Fibroblast of lung (primary cell): ENCODE results near the gene LEKR1. TPM values are rescaled to one million over a fixed set of nuclear protein-coding genes. Genes with fewer than 3 reads are reported as not detected.

ENCODE experiments used
- DNase-seq, 2 donors: peaks; one replicate each; pipeline versions ENCODE4 v3.0.0 to v3.0.0-alpha.2; 2010; ENCODE audit warnings: low read depth in 2 of 2
- H2AFZ ChIP-seq: 2 replicates; pipeline ENCODE4 v1.5.1; 2012; ENCODE audit warnings: low read length, control low read depth, inconsistent platforms
- H3K27ac ChIP-seq: 2 replicates; pipeline ENCODE4 v1.5.1; 2011; ENCODE audit warnings: low read length, control low read depth; ENCODE audit not compliant: insufficient read depth
- H3K27me3 ChIP-seq: 2 replicates; pipeline ENCODE4 v1.5.1; 2011; ENCODE audit warnings: mild to moderate bottlenecking, low read length; ENCODE audit not compliant: control insufficient read depth, insufficient read depth
- H3K36me3 ChIP-seq: 2 replicates; pipeline ENCODE4 v1.5.1; 2011; ENCODE audit warnings: low read length; ENCODE audit not compliant: control insufficient read depth, insufficient read depth
- H3K4me1 ChIP-seq: 2 replicates; pipeline ENCODE4 v1.5.1; 2011; ENCODE audit warnings: low read length; ENCODE audit not compliant: control insufficient read depth, insufficient read depth; ENCODE audit errors: extremely low read depth
- H3K4me2 ChIP-seq: 2 replicates; pipeline ENCODE4 v1.5.1; 2011; ENCODE audit warnings: low read length, control low read depth; ENCODE audit not compliant: insufficient read depth; ENCODE audit errors: extremely low read depth
- H3K4me3 ChIP-seq, 4 experiments: fragments of 200-600 bp in 1 of 4; sonication (generic) in 1 of 4; replicated peaks in 1 of 4; 2 replicates each; pipeline ENCODE4 v1.5.1; 2011 to 2016; ENCODE audit warnings: low read length in 4 of 4, low read depth in 3 of 4, mild to moderate bottlenecking in 3 of 4, control low read depth in 2 of 4, inconsistent platforms in 1 of 4, mixed read lengths in 1 of 4; ENCODE audit not compliant: insufficient read depth in 1 of 4; ENCODE audit errors: control extremely low read depth in 1 of 4
- H3K79me2 ChIP-seq: 2 replicates; pipeline ENCODE4 v1.5.1; 2012; ENCODE audit warnings: mild to moderate bottlenecking, low read length, inconsistent platforms; ENCODE audit not compliant: control insufficient read depth, insufficient read depth
- H3K9ac ChIP-seq: 2 replicates; pipeline ENCODE4 v1.5.1; 2011; ENCODE audit warnings: mild to moderate bottlenecking, low read length, control low read depth; ENCODE audit not compliant: insufficient read depth
- H3K9me3 ChIP-seq: 2 replicates; pipeline ENCODE4 v1.5.1; 2012; ENCODE audit warnings: low read depth, low read length; ENCODE audit not compliant: control insufficient read depth, insufficient read depth
- H4K20me1 ChIP-seq: 2 replicates; pipeline ENCODE4 v1.5.1; 2011; ENCODE audit warnings: low read length; ENCODE audit not compliant: control insufficient read depth, insufficient read depth; ENCODE audit errors: extremely low read depth
- EZH2 ChIP-seq: IDR thresholded peaks from 2 replicates; pipeline ENCODE4 v1.5.1; 2012; ENCODE audit warnings: low read length, control low read depth, mild to moderate bottlenecking; ENCODE audit errors: missing control alignments
- polyA plus RNA-seq, 2 donors: library from polyadenylated mRNA; depleted of rRNA in 1 of 2; stranded (reverse) in 1 of 2; unstranded in 1 of 2; fragments of >200 nt; gene quantifications; 2 replicates each; pipeline ENCODE4 v1.2.1, GENCODE V29; 2011 to 2012; ENCODE audit warnings: missing spikeins in 1 of 2
- total RNA-seq: library from RNA; depleted of rRNA; stranded (reverse); fragments of >200 nt; gene quantifications from 2 replicates; pipeline ENCODE4 v1.2.1, GENCODE V29; 2014
- TF ChIP-seq, protein P1 (sequence below), 2 donors: IDR thresholded peaks in 1 of 2; conservative IDR thresholded peaks in 1 of 2; 1 replicate in 1 of 2; 2 replicates in 1 of 2; pipeline ENCODE4 v1.5.1; 2011 to 2012; ENCODE audit warnings: low read length in 2 of 2, control low read depth in 1 of 2, inconsistent platforms in 1 of 2, low read depth in 1 of 2, mild to moderate bottlenecking in 1 of 2

LEKR1 gene
- total and polyA plus RNA-seq, 2 donors (not counting 1 experiment from before 2014, with no cell fraction given): 0.28 to 1.3 TPM

DNA sequence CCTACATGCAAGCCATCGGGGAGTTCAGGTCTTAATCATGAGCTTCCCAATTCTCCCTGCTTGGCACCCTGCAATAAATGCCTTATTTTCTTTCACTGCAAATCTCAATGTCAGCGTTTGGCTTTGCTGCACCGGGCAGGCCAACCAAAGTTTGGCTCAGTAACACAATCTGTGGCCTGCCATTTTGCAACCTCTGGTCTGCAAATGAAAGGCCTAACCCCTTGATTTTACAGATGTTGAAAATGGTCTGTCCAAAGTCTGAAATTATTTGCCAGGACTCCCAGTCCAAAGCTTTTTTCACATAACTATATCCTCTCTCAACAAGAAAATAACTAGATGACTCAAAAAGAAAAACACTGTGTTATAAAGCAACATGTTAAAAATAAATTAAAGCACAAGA is 34.0 kb upstream of the LEKR1 start:
- H3K36me3 ChIP-seq: no peaks in the 10 kb centered on the region
- H3K4me2 ChIP-seq: no peak overlapping the region
- no peak overlapping the region for H3K9ac ChIP-seq
- no peaks in the 10 kb centered on the region for H3K79me2 ChIP-seq
- H3K4me3 ChIP-seq: no peak overlapping the region
- no peak overlapping the region for H2AFZ ChIP-seq
- no peak for DNase-seq
- H4K20me1 ChIP-seq: no peaks in the 10 kb centered on the region
- H3K4me1 ChIP-seq: peaks cover 13% of the 10 kb centered on the region
- no peaks in the 10 kb centered on the region for H3K9me3 ChIP-seq
- H3K27ac ChIP-seq: no peak overlapping the region
- no peaks in the 10 kb centered on the region for H3K27me3 ChIP-seq
- no peak for TF ChIP-seq EZH2
- TF ChIP-seq, protein P1, sequence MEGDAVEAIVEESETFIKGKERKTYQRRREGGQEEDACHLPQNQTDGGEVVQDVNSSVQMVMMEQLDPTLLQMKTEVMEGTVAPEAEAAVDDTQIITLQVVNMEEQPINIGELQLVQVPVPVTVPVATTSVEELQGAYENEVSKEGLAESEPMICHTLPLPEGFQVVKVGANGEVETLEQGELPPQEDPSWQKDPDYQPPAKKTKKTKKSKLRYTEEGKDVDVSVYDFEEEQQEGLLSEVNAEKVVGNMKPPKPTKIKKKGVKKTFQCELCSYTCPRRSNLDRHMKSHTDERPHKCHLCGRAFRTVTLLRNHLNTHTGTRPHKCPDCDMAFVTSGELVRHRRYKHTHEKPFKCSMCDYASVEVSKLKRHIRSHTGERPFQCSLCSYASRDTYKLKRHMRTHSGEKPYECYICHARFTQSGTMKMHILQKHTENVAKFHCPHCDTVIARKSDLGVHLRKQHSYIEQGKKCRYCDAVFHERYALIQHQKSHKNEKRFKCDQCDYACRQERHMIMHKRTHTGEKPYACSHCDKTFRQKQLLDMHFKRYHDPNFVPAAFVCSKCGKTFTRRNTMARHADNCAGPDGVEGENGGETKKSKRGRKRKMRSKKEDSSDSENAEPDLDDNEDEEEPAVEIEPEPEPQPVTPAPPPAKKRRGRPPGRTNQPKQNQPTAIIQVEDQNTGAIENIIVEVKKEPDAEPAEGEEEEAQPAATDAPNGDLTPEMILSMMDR (conservative IDR thresholded peaks at IDR 0.05 in 1 of 2, IDR thresholded peaks at IDR 0.05 in 1 of 2; ENCODE audit: low read depth in 1 of 2, low read length in 2 of 2): no peak

DNA sequence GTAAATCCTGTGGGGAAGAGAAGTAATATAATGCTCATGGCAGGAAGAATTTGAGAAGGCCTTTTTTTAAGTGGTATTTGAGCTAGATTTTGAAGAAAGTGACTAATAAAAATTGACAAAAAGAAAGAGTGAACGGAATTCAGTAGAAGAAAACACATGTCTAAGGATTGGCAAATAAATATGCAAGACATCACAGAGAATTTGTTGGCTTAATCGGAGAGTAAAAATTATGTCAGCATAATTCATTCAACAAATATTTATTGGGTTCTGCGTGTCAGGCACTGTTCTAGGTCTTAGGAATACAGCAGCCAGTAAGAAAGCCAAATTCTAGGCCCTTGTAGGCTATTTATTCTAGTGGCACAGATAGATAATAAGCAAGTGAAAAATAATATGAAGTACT is 33.6 kb upstream of the LEKR1 start:
- H3K4me2 ChIP-seq: no peak overlapping the region
- no peaks in the 10 kb centered on the region for H3K27me3 ChIP-seq
- no peaks in the 10 kb centered on the region for H4K20me1 ChIP-seq
- H3K9me3 ChIP-seq: no peaks in the 10 kb centered on the region
- no peak for DNase-seq
- no peak overlapping the region for H2AFZ ChIP-seq
- no peaks in the 10 kb centered on the region for H3K36me3 ChIP-seq
- no peak overlapping the region for H3K9ac ChIP-seq
- H3K27ac ChIP-seq: no peak overlapping the region
- H3K4me3 ChIP-seq: no peak overlapping the region
- TF ChIP-seq, protein P1 (conservative IDR thresholded peaks at IDR 0.05 in 1 of 2, IDR thresholded peaks at IDR 0.05 in 1 of 2; ENCODE audit: low read depth in 1 of 2, low read length in 2 of 2): no peak
- TF ChIP-seq EZH2: no peak
- no peaks in the 10 kb centered on the region for H3K79me2 ChIP-seq
- H3K4me1 ChIP-seq: peaks cover 13% of the 10 kb centered on the region

DNA sequence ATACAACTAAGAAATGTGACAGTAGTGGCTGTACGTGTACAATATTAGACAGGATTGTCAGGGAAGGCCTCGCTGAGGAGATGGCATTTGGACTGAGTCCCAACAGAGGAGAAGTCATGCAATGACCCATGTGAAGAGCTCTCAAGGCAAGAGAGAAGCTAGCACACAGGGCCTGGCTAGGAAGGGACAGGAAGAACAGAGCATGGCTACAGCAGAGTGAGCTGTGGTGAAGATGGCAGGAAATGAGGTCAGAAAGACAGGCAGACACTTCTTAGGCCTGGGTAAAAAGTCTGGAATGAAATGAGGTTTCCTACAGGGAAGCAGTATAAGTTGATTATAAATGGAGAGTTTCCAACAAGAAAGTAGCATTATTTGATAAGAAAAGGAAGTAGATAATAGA is 33.2 kb upstream of the LEKR1 start:
- Histone ChIP-seq H3K9ac (no peak overlapping the region), H3K79me2 (no peaks in the 10 kb centered on the region), H3K4me3 (no peak overlapping the region), H3K27ac (no peak overlapping the region), H3K4me1 (peaks cover 10% of the 10 kb centered on the region), H3K9me3 (no peaks in the 10 kb centered on the region), H3K27me3 (no peaks in the 10 kb centered on the region), H3K36me3 (no peaks in the 10 kb centered on the region), H4K20me1 (no peaks in the 10 kb centered on the region), H2AFZ (peak overlapping the region; percentile 71), H3K4me2 (no peak overlapping the region)
- DNase-seq: peak in 1 of 2 donors; percentile 42
- TF ChIP-seq, protein P1 (conservative IDR thresholded peaks at IDR 0.05 in 1 of 2, IDR thresholded peaks at IDR 0.05 in 1 of 2; ENCODE audit: low read depth in 1 of 2, low read length in 2 of 2): no peak
- TF ChIP-seq EZH2: no peak
